ENCODE results near the gene MICALL1. TPM values are rescaled to one million over a fixed set of nuclear protein-coding genes. Genes with fewer than 3 reads are reported as not detected.

Gene MICALL1
- total RNA-seq, 1 experiment from 2014 or later, result 47.2 TPM

DNA sequence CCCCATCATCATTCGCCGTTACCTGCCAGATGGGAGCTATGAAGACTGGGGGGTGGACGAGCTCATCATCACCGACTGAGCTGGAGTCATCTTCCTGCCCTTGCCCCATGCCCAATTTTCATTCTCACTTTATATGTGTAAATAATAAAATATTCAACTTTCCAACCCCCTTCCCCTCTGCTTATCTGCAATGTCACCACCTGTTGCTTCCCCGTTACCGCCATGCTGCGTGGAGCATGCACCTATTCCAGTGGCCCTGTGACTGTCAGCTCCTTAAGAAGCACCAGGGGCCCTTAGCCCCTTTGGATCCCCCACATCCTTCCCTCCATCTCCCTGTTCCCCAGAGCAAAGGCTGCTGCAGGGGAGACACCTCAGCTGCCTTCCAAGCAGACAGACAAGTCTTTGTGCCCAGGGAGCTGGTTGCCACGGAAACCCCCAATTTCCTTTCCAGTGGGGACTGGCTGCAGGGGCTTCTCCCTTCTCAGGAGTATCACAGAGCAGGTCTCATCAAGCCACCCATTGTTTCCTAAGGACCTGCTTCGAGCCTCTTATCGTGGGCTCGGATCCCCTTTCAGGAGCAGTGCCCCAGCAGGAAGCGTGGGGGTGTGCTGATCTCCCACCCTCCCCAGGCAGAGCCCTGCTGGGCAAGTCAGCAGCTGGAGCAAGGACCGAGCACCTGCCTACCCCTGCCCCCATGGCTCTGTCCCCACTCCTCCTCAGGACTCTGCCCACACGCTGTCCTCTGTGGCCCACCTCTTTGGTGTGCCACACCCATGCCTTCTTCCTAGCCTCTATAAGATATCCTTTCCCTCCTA lies 61.7 kb downstream of the MICALL1 start:
- no peak for ATAC-seq
- peaks cover 25% of the 10 kb centered on the region for H3K4me1 Mint-ChIP-seq
- POLR2A ChIA-PET, result no interaction called here
- peaks cover 32% of the 10 kb centered on the region for H3K36me3 Mint-ChIP-seq
- no peaks in the 10 kb centered on the region for H3K27me3 Mint-ChIP-seq (ENCODE audit: low read depth)
- no peak overlapping the region for H3K4me3 Mint-ChIP-seq
- CTCF ChIA-PET, result interaction anchor here (1.3 to 1.5 kb wide), 3 partner anchors 34 to 149 kb away, joined by 3 to 4 read pairs (median 3); no protein-coding TSS in a partner anchor
- TF ChIP-seq, protein P1, sequence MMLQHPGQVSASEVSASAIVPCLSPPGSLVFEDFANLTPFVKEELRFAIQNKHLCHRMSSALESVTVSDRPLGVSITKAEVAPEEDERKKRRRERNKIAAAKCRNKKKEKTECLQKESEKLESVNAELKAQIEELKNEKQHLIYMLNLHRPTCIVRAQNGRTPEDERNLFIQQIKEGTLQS (CRISPR knock-in tag; conservative IDR thresholded peaks at IDR 0.05), result no peak
- TF ChIP-seq, protein P2, sequence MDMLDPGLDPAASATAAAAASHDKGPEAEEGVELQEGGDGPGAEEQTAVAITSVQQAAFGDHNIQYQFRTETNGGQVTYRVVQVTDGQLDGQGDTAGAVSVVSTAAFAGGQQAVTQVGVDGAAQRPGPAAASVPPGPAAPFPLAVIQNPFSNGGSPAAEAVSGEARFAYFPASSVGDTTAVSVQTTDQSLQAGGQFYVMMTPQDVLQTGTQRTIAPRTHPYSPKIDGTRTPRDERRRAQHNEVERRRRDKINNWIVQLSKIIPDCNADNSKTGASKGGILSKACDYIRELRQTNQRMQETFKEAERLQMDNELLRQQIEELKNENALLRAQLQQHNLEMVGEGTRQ (CRISPR knock-in tag; IDR thresholded peaks at IDR 0.05), result no peak
- TF ChIP-seq MXD4 (CRISPR knock-in tag; IDR thresholded peaks at IDR 0.05; ENCODE audit: borderline replicate concordance) (no peak), FOXK1 (CRISPR knock-in tag; IDR thresholded peaks at IDR 0.05) (no peak), CREM (CRISPR knock-in tag; IDR thresholded peaks at IDR 0.05) (no peak), SOX15 (CRISPR knock-in tag; IDR thresholded peaks at IDR 0.05) (no peak), NFYB (CRISPR knock-in tag; conservative IDR thresholded peaks at IDR 0.05; ENCODE audit: low read depth) (no peak), ZNF317 (CRISPR knock-in tag; IDR thresholded peaks at IDR 0.05; ENCODE audit: borderline replicate concordance, low read depth) (no peak)
- TF ChIP-seq, protein P3, sequence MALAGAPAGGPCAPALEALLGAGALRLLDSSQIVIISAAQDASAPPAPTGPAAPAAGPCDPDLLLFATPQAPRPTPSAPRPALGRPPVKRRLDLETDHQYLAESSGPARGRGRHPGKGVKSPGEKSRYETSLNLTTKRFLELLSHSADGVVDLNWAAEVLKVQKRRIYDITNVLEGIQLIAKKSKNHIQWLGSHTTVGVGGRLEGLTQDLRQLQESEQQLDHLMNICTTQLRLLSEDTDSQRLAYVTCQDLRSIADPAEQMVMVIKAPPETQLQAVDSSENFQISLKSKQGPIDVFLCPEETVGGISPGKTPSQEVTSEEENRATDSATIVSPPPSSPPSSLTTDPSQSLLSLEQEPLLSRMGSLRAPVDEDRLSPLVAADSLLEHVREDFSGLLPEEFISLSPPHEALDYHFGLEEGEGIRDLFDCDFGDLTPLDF (CRISPR knock-in tag; IDR thresholded peaks at IDR 0.05), result no peak
- H3K27ac Mint-ChIP-seq, result no peak overlapping the region
- DNase-seq (ENCODE audit: low spot score), result no peak
- peaks cover 5% of the 10 kb centered on the region; the same call in 1 of the 2 replicates for H3K9me3 Mint-ChIP-seq

DNA sequence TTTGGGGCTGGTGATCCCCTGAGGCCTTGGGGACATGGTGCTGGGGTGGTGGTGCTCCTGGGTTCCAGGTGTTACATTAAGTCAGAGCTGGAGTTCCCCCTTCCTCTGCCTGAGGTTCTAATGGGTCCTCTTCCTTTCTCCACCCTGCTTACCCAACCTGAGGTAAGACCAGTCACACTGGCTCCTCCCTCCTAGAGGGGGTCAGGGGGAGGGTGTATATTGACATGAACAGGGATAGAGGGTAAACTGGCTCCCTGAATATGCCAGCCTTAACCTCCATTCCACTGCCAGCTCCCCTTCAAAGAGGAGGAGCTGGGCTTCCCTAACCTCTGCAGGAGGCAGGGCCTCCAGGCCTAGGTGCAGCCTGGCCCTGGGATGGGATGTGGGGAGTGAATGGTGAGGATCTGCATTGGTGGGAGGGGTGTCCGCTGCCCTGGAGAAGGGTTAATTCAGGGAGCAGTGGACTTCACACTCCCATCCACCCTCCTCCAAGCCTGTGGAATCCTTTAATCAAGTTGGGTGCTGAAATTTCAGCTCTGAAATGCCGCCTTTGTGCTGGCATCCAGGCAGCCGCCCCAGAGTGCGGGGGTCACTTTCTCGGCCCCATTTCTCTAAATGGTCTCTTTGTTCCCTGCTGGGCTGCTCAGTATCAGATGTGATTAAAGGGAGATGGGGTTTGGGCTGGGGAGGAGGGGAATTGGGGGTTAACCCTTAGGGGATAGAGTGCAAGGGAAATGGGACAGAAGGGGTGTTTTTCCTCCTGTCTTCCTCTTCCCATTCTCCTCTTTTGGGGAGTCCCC lies 62.6 kb downstream of the MICALL1 start:
- DNase-seq (ENCODE audit: low spot score) (no peak), ATAC-seq (no peak)
- Mint-ChIP-seq H3K27ac (no peak overlapping the region), H3K36me3 (peaks cover 32% of the 10 kb centered on the region), H3K27me3 (ENCODE audit: low read depth) (no peaks in the 10 kb centered on the region), H3K9me3 (peaks cover 5% of the 10 kb centered on the region; the same call in 1 of the 2 replicates), H3K4me3 (no peak overlapping the region), H3K4me1 (peaks cover 25% of the 10 kb centered on the region)
- TF ChIP-seq FOXK1 (CRISPR knock-in tag; IDR thresholded peaks at IDR 0.05), result no peak
- TF ChIP-seq, protein P4, sequence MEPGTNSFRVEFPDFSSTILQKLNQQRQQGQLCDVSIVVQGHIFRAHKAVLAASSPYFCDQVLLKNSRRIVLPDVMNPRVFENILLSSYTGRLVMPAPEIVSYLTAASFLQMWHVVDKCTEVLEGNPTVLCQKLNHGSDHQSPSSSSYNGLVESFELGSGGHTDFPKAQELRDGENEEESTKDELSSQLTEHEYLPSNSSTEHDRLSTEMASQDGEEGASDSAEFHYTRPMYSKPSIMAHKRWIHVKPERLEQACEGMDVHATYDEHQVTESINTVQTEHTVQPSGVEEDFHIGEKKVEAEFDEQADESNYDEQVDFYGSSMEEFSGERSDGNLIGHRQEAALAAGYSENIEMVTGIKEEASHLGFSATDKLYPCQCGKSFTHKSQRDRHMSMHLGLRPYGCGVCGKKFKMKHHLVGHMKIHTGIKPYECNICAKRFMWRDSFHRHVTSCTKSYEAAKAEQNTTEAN (CRISPR knock-in tag; IDR thresholded peaks at IDR 0.05), result no peak
- no peak for TF ChIP-seq NR3C1 (CRISPR knock-in tag; conservative IDR thresholded peaks at IDR 0.05; ENCODE audit: low read depth)
- no peak for TF ChIP-seq GRHL2 (CRISPR knock-in tag; IDR thresholded peaks at IDR 0.05; ENCODE audit: insufficient replicate concordance, severe bottlenecking)
- no peak for TF ChIP-seq KAT7 (CRISPR knock-in tag; IDR thresholded peaks at IDR 0.05; ENCODE audit: borderline replicate concordance)
- no peak for TF ChIP-seq ELF4 (CRISPR knock-in tag; IDR thresholded peaks at IDR 0.05; ENCODE audit: low read depth)
- TF ChIP-seq HMGA2 (CRISPR knock-in tag; IDR thresholded peaks at IDR 0.05), result no peak
- ChIA-PET CTCF (interaction anchor here (1.5 kb wide), 2 partner anchors 35 to 84 kb away, joined by 3 to 4 read pairs; no protein-coding TSS in a partner anchor), POLR2A (no interaction called here)

DNA sequence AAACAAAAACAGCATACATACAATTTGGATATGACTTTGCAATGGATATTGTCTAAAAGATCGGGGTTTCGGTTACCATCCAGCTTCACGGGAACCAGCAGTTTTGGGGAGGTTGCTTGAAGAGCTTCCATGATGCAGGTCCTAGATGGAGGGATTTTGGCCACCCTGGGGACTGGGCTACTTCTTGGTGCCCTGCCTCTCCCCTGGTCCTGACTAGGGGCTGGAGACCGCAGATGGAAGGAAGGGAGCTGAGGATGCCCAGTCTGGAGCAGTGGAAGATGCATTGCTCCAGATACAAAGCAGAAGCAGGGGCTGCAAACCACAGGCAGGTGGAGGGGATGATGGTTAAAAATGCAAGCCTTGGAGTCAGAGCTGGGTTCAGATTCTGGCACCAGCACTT lies 64.8 kb downstream of the MICALL1 start:
- ChIA-PET CTCF (interaction anchor here (0.8 to 3.8 kb wide), 7 partner anchors 12 to 107 kb away, joined by 3 to 25 read pairs (median 5); partner anchors contain the start of gene MICALL1), POLR2A (interaction anchor here (1.2 to 1.6 kb wide), 2 partner anchors 63 to 153 kb away, joined by 3 to 5 read pairs; no protein-coding TSS in a partner anchor)
- Mint-ChIP-seq H3K27ac (no peak overlapping the region), H3K4me3 (0 out of 2 replicates have a peak overlapping the region, but pooled peaks have one; percentile 40), H3K4me1 (peaks cover 25% of the 10 kb centered on the region), H3K36me3 (peaks cover 36% of the 10 kb centered on the region), H3K27me3 (ENCODE audit: low read depth) (no peaks in the 10 kb centered on the region), H3K9me3 (peaks cover 5% of the 10 kb centered on the region; the same call in 1 of the 2 replicates)
- ATAC-seq (no peak), DNase-seq (ENCODE audit: low spot score) (no peak)
- TF ChIP-seq, protein P5, sequence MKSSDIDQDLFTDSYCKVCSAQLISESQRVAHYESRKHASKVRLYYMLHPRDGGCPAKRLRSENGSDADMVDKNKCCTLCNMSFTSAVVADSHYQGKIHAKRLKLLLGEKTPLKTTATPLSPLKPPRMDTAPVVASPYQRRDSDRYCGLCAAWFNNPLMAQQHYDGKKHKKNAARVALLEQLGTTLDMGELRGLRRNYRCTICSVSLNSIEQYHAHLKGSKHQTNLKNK (CRISPR knock-in tag; IDR thresholded peaks at IDR 0.05), result no peak
- no peak for TF ChIP-seq GABPB1 (CRISPR knock-in tag; IDR thresholded peaks at IDR 0.05)

Data from WTC11 (cell line).